IPS-20b (cell line): Measurements from ENCODE around the gene ASL.
"Not testable (repeated sequence)": the region's sequence is repeated elsewhere in the genome, so short reads cannot be mapped to it uniquely, and the experiment has no call there.

ENCODE experiments used
- H3K27ac ChIP-seq: one replicate; pipeline ENCODE4 v1.5.1; 2013; ENCODE audit warnings: low read length
- H3K27me3 ChIP-seq: 2 replicates; pipeline ENCODE4 v1.6.1; 2013; ENCODE audit warnings: mild to moderate bottlenecking, low read length, inconsistent platforms; ENCODE audit not compliant: insufficient read depth
- H3K36me3 ChIP-seq: 2 replicates; pipeline ENCODE4 v1.6.1; 2013; ENCODE audit warnings: low read depth, mild to moderate bottlenecking, inconsistent platforms, low read length, moderate library complexity; ENCODE audit not compliant: insufficient read depth
- H3K4me1 ChIP-seq: 2 replicates; pipeline ENCODE4 v1.6.1; 2013; ENCODE audit warnings: mild to moderate bottlenecking, control low read depth, inconsistent platforms, low read length, moderate library complexity; ENCODE audit not compliant: insufficient read depth
- H3K4me3 ChIP-seq: 2 replicates; pipeline ENCODE4 v1.5.1; 2013; ENCODE audit warnings: mild to moderate bottlenecking, low read length, inconsistent platforms
- H3K9ac ChIP-seq: 2 replicates; pipeline ENCODE4 v1.6.1; 2013; ENCODE audit warnings: low read depth, mild to moderate bottlenecking, inconsistent platforms, low read length, moderate library complexity
- H3K9me3 ChIP-seq: 2 replicates; pipeline ENCODE4 v1.6.1; 2013; ENCODE audit warnings: mild to moderate bottlenecking, low read depth, low read length, inconsistent platforms; ENCODE audit not compliant: insufficient read depth

Gene ASL

GRCh38 chr7:66082083-66082482, 6.5 kb downstream of the ASL start:
- no peak overlapping the region for H3K27ac ChIP-seq
- H3K4me3 ChIP-seq: no peak overlapping the region
- no peaks in the 10 kb centered on the region for H3K4me1 ChIP-seq
- H3K9ac ChIP-seq: no peak overlapping the region
- H3K27me3 ChIP-seq: no peaks in the 10 kb centered on the region
- peaks cover 21% of the 10 kb centered on the region; the same call in 1 of the 2 replicates for H3K36me3 ChIP-seq
- no peaks in the 10 kb centered on the region for H3K9me3 ChIP-seq

GRCh38 chr7:66082886-66083415, 7.3 kb downstream of the ASL start:
- H3K36me3 ChIP-seq: peaks cover 21% of the 10 kb centered on the region; the same call in 1 of the 2 replicates
- no peak overlapping the region for H3K9ac ChIP-seq

GRCh38 chr7:66083677-66084076, 8.1 kb downstream of the ASL start:
- Histone ChIP-seq H3K9ac (no peak overlapping the region), H3K36me3 (peaks cover 21% of the 10 kb centered on the region; the same call in 1 of the 2 replicates), H3K9me3 (no peaks in the 10 kb centered on the region), H3K4me1 (no peaks in the 10 kb centered on the region), H3K27ac (no peak overlapping the region), H3K27me3 (no peaks in the 10 kb centered on the region), H3K4me3 (no peak overlapping the region)

More at GRCh38 chr7:66082886-66083415, 7.3 kb downstream of the ASL start:
- H3K9me3 ChIP-seq: no peaks in the 10 kb centered on the region
- H3K4me3 ChIP-seq: no peak overlapping the region
- no peaks in the 10 kb centered on the region for H3K4me1 ChIP-seq
- no peaks in the 10 kb centered on the region for H3K27me3 ChIP-seq
- no peak overlapping the region for H3K27ac ChIP-seq

- Histone ChIP-seq H3K27ac (no peak overlapping the region), H3K9ac (no peak overlapping the region), H3K27me3 (no peaks in the 10 kb centered on the region), H3K4me3 (no peak overlapping the region), H3K4me1 (no peaks in the 10 kb centered on the region), H3K9me3 (no peaks in the 10 kb centered on the region), H3K36me3 (peaks cover under 1% of the 10 kb centered on the region; the same call in 1 of the 2 replicates)
Measured at GRCh38 chr7:66088861-66089838, 13.5 kb downstream of the ASL start.

- H3K27ac ChIP-seq: no peak overlapping the region
- H3K4me1 ChIP-seq: no peaks in the 10 kb centered on the region
- H3K36me3 ChIP-seq: no peaks in the 10 kb centered on the region
- no peaks in the 10 kb centered on the region for H3K27me3 ChIP-seq
- H3K9ac ChIP-seq: no peak overlapping the region
- H3K4me3 ChIP-seq: no peak overlapping the region
- no peaks in the 10 kb centered on the region for H3K9me3 ChIP-seq
Measured at GRCh38 chr7:66092654-66093053, 17.0 kb downstream of the ASL start.

- Histone ChIP-seq H3K27me3 (no peaks in the 10 kb centered on the region), H3K4me1 (0 out of 2 replicates have a peak, but pooled peaks cover 3% of the 10 kb centered on the region), H3K9ac (no peak overlapping the region)
Measured at GRCh38 chr7:66095010-66095409, 19.4 kb downstream of the ASL start.

GRCh38 chr7:66099232-66099550, 23.6 kb downstream of the ASL start:
- H3K4me3 ChIP-seq: no peak overlapping the region
- peak overlapping the region; percentile 38; the same call in 1 of the 2 replicates for H3K9ac ChIP-seq
- 0 out of 2 replicates have a peak, but pooled peaks cover 3% of the 10 kb centered on the region for H3K4me1 ChIP-seq
- H3K9me3 ChIP-seq: no peaks in the 10 kb centered on the region
- H3K36me3 ChIP-seq: no peaks in the 10 kb centered on the region
- no peaks in the 10 kb centered on the region for H3K27me3 ChIP-seq
- no peak overlapping the region for H3K27ac ChIP-seq

More at GRCh38 chr7:66095010-66095409, 19.4 kb downstream of the ASL start:
- no peak overlapping the region for H3K4me3 ChIP-seq
- no peaks in the 10 kb centered on the region for H3K36me3 ChIP-seq
- H3K27ac ChIP-seq: no peak overlapping the region
- no peaks in the 10 kb centered on the region for H3K9me3 ChIP-seq

GRCh38 chr7:66099551-66100407, 24.2 kb downstream of the ASL start:
- no peaks in the 10 kb centered on the region for H3K27me3 ChIP-seq
- peak overlapping the region; percentile 38 for H3K9ac ChIP-seq
- no peak overlapping the region for H3K27ac ChIP-seq
- H3K4me1 ChIP-seq: 0 out of 2 replicates have a peak, but pooled peaks cover 3% of the 10 kb centered on the region
- peak overlapping the region; percentile 56 for H3K4me3 ChIP-seq
- H3K36me3 ChIP-seq: no peaks in the 10 kb centered on the region
- no peaks in the 10 kb centered on the region for H3K9me3 ChIP-seq

- Histone ChIP-seq H3K27ac (no peak overlapping the region), H3K9ac (peak overlapping the region; percentile 38; the same call in 1 of the 2 replicates), H3K4me1 (0 out of 2 replicates have a peak, but pooled peaks cover 3% of the 10 kb centered on the region), H3K4me3 (peak overlapping the region; percentile 56; the same call in 1 of the 2 replicates), H3K9me3 (no peaks in the 10 kb centered on the region), H3K36me3 (no peaks in the 10 kb centered on the region), H3K27me3 (no peaks in the 10 kb centered on the region)
Measured at GRCh38 chr7:66100408-66101050, 24.9 kb downstream of the ASL start.

- not testable (repeated sequence) for H3K36me3 ChIP-seq, H3K27ac ChIP-seq, H3K9me3 ChIP-seq, H3K4me1 ChIP-seq, H3K9ac ChIP-seq, H3K27me3 ChIP-seq, H3K4me3 ChIP-seq
Measured at GRCh38 chr7:66102168-66102567, 26.5 kb downstream of the ASL start.

- not testable (repeated sequence) for H3K9me3 ChIP-seq, H3K4me1 ChIP-seq, H3K36me3 ChIP-seq, H3K27me3 ChIP-seq, H3K4me3 ChIP-seq, H3K9ac ChIP-seq, H3K27ac ChIP-seq
Measured at GRCh38 chr7:66103994-66104393, 28.4 kb downstream of the ASL start.
